H1 (cell line): ENCODE measurements around the gene SIRT5. TPM values are rescaled to one million over a fixed set of nuclear protein-coding genes. Genes with fewer than 3 reads are reported as not detected.

Source experiments
- CTCF ChIA-PET: fragments of 300-600 bp; sonication (Branson Sonifier 250); formaldehyde crosslinking; loops from one replicate; lab custom pipeline; 2021; ENCODE audit not compliant: partially characterized antibody; lab: Charles Lee
- POLR2A ChIA-PET: fragments of 300-600 bp; sonication (Branson Sonifier 250); formaldehyde crosslinking; loops from one replicate; lab custom pipeline; 2021; ENCODE audit warnings: inconsistent platforms; ENCODE audit not compliant: partially characterized antibody; lab: Charles Lee
- DNase-seq, 2 experiments: peaks; one replicate each; pipeline versions ENCODE4 v3.0.0 to v3.0.0-alpha.2; 2010 to 2022; ENCODE audit warnings: low spot score in 2 of 2, low read depth in 1 of 2, mixed read lengths in 1 of 2
- FAIRE-seq: peaks from 2 replicates; lab custom pipeline; 2011; peaks lifted over from hg19 to GRCh38; lab: Jason Lieb, UNC
- H2AFZ ChIP-seq: 2 replicates; pipeline ENCODE4 v1.8.1; 2012; ENCODE audit warnings: low read length, inconsistent platforms
- H2AK5ac ChIP-seq: 2 replicates; pipeline ENCODE4 v1.6.1; 2013; ENCODE audit warnings: low read depth, low read length
- H2BK120ac ChIP-seq: replicated peaks from 2 replicates; pipeline ENCODE3; 2013; ENCODE audit warnings: low read depth, low read length, inconsistent platforms
- H2BK12ac ChIP-seq: 2 replicates; pipeline ENCODE4 v1.6.1; 2013; ENCODE audit warnings: low read depth, low read length
- H2BK15ac ChIP-seq: 2 replicates; pipeline ENCODE4 v1.6.1; 2013; ENCODE audit warnings: low read length
- H2BK20ac ChIP-seq: 2 replicates; pipeline ENCODE4 v1.6.1; 2013; ENCODE audit warnings: low read length
- H2BK5ac ChIP-seq: 2 replicates; pipeline ENCODE4 v1.6.1; 2013; ENCODE audit warnings: low read depth, low read length
- H3K14ac ChIP-seq: 2 replicates; pipeline ENCODE4 v1.6.1; 2013; ENCODE audit warnings: inconsistent platforms; ENCODE audit not compliant: insufficient read length
- H3K18ac ChIP-seq: 2 replicates; pipeline ENCODE4 v1.6.1; 2013; ENCODE audit warnings: low read length; ENCODE audit errors: extremely low read depth
- H3K23ac ChIP-seq: 2 replicates; pipeline ENCODE4 v1.6.1; 2013; ENCODE audit warnings: inconsistent platforms; ENCODE audit not compliant: insufficient read length
- H3K23me2 ChIP-seq: 2 replicates; pipeline ENCODE4 v1.6.1; 2013; ENCODE audit warnings: low read depth, low read length
- H3K27ac ChIP-seq: 2 replicates; pipeline ENCODE4 v1.6.1; 2011; ENCODE audit warnings: low read depth, low read length, inconsistent platforms
- H3K27me3 ChIP-seq, 4 experiments: replicated peaks in 1 of 4; 1 replicate in 1 of 4; 2 replicates in 3 of 4; pipeline versions ENCODE4 v1.6.1 to v1.8.1; 2011 to 2013; ENCODE audit warnings: low read length in 3 of 4, mild to moderate bottlenecking in 3 of 4, inconsistent platforms in 2 of 4, mixed read lengths in 2 of 4, moderate library complexity in 1 of 4; ENCODE audit not compliant: control insufficient read depth in 3 of 4, insufficient read depth in 3 of 4; ENCODE audit errors: extremely low read depth in 1 of 4
- H3K36me3 ChIP-seq, 4 experiments: 2 replicates each; pipeline versions ENCODE4 v1.6.1 to v1.8.1; 2011 to 2013; ENCODE audit warnings: mild to moderate bottlenecking in 4 of 4, low read length in 3 of 4, moderate library complexity in 2 of 4, control low read depth in 1 of 4, inconsistent platforms in 1 of 4; ENCODE audit not compliant: insufficient read depth in 4 of 4, control insufficient read depth in 2 of 4
- H3K4ac ChIP-seq: replicated peaks from 2 replicates; pipeline ENCODE3; 2013; ENCODE audit warnings: low read length, low read depth, mixed read lengths, inconsistent platforms; ENCODE audit not compliant: insufficient read length
- H3K4me1 ChIP-seq, 4 experiments: replicated peaks in 1 of 4; 1 replicate in 1 of 4; 2 replicates in 3 of 4; pipeline versions ENCODE4 v1.6.1 to v1.8.1; 2011 to 2013; ENCODE audit warnings: low read length in 3 of 4, inconsistent platforms in 2 of 4, mixed read lengths in 1 of 4; ENCODE audit not compliant: insufficient read depth in 4 of 4, control insufficient read depth in 3 of 4
- H3K4me2 ChIP-seq, 2 experiments: 2 replicates each; pipeline versions ENCODE4 v1.6.1 to v1.8.1; 2011 to 2013; ENCODE audit warnings: low read depth in 2 of 2, low read length in 2 of 2, control low read depth in 1 of 2, inconsistent platforms in 1 of 2, mild to moderate bottlenecking in 1 of 2; ENCODE audit not compliant: insufficient read depth in 1 of 2
- H3K4me3 ChIP-seq, 4 experiments: fragments of 200-600, 300-600 bp in 1 of 4; sonication (generic), shearing (Covaris generic), sonication (Bioruptor Twin) in 1 of 4; 2 replicates each; pipeline versions ENCODE4 v1.5.1 to v1.8.1; 2011 to 2016; ENCODE audit warnings: low read length in 4 of 4, low read depth in 3 of 4, control low read depth in 2 of 4, inconsistent platforms in 2 of 4, mild to moderate bottlenecking in 2 of 4, mixed read lengths in 1 of 4, moderate library complexity in 1 of 4; ENCODE audit not compliant: insufficient read depth in 2 of 4; ENCODE audit errors: extremely low read depth in 1 of 4
- H3K56ac ChIP-seq: replicated peaks from 2 replicates; pipeline ENCODE3; 2013; ENCODE audit warnings: low read depth, mild to moderate bottlenecking, mixed read lengths, low read length, inconsistent platforms; ENCODE audit not compliant: insufficient read length
- H3K79me1 ChIP-seq: 2 replicates; pipeline ENCODE4 v1.6.1; 2013; ENCODE audit warnings: low read depth, low read length, control low read depth
- H3K79me2 ChIP-seq, 2 experiments: 2 replicates each; pipeline versions ENCODE4 v1.6.1 to v1.8.1; 2012 to 2013; ENCODE audit warnings: low read length in 2 of 2, mild to moderate bottlenecking in 2 of 2, inconsistent platforms in 1 of 2; ENCODE audit not compliant: insufficient read depth in 2 of 2, control insufficient read depth in 1 of 2
- H3K9ac ChIP-seq, 4 experiments: replicated peaks in 1 of 4; 1 replicate in 1 of 4; 2 replicates in 3 of 4; pipeline versions ENCODE4 v1.6.1 to v1.8.1; 2011 to 2013; ENCODE audit warnings: low read depth in 3 of 4, low read length in 3 of 4, control low read depth in 2 of 4, mild to moderate bottlenecking in 2 of 4, moderate library complexity in 2 of 4, inconsistent platforms in 1 of 4; ENCODE audit errors: extremely low read depth in 1 of 4
- H3K9me3 ChIP-seq, 2 experiments: 2 replicates each; pipeline versions ENCODE4 v1.6.1 to v1.8.1; 2012 to 2013; ENCODE audit warnings: mild to moderate bottlenecking in 2 of 2, moderate library complexity in 2 of 2, control low read depth in 1 of 2, inconsistent platforms in 1 of 2, low read depth in 1 of 2, low read length in 1 of 2, mixed read lengths in 1 of 2; ENCODE audit not compliant: insufficient read depth in 2 of 2
- H4K20me1 ChIP-seq, 2 experiments: replicated peaks in 1 of 2; 2 replicates each; pipeline versions ENCODE3 to v1.8.1; 2011 to 2013; ENCODE audit warnings: inconsistent platforms in 2 of 2, low read length in 2 of 2, mild to moderate bottlenecking in 1 of 2; ENCODE audit not compliant: insufficient read depth in 2 of 2, control insufficient read depth in 1 of 2
- H4K5ac ChIP-seq: 2 replicates; pipeline ENCODE4 v1.6.1; 2013; ENCODE audit warnings: low read length, low read depth, mixed read lengths, inconsistent platforms; ENCODE audit not compliant: insufficient read length
- H4K8ac ChIP-seq: 2 replicates; pipeline ENCODE4 v1.8.0; 2013; ENCODE audit warnings: mild to moderate bottlenecking, moderate library complexity, low read length, inconsistent platforms; ENCODE audit not compliant: insufficient read depth; ENCODE audit errors: extremely low read depth
- H4K91ac ChIP-seq: replicated peaks from 2 replicates; pipeline ENCODE3; 2013; ENCODE audit warnings: low read length, mixed read lengths, inconsistent platforms; ENCODE audit not compliant: insufficient read length
- GTF2F1 ChIP-seq: IDR thresholded peaks from 2 replicates; pipeline ENCODE4 v1.6.1; 2012; ENCODE audit warnings: low read depth, low read length, improper control_type of control experiment, borderline replicate concordance
- RNF2 ChIP-seq: fragments of 200-900, 300-1000 bp; sonication (generic); IDR thresholded peaks from 2 replicates; pipeline ENCODE4 v1.7.1; 2016; ENCODE audit warnings: borderline replicate concordance, low read depth, mild to moderate bottlenecking, antibody characterized with exemption, low read length; ENCODE audit not compliant: poor library complexity, severe bottlenecking; ENCODE audit errors: missing control alignments
- WGBS, 2 experiments: shearing (Covaris generic) in 1 of 2; methylation state at CpG; one replicate each; pipeline versions ENCODE4 v1.1.6 to v1.1.7; 2013 to 2015; ENCODE audit warnings: low lambda C conversion rate in 2 of 2, mixed read lengths in 2 of 2, inconsistent platforms in 1 of 2, low coverage in 1 of 2, missing lambda C conversion rate in 1 of 2; ENCODE audit not compliant: insufficient replicate concordance in 2 of 2, insufficient coverage in 1 of 2, insufficient read length in 1 of 2; ENCODE audit errors: extremely low coverage in 1 of 2, missing lambda C conversion rate in 1 of 2; 5-methylcytosine and 5-hydroxymethylcytosine counted together
- polyA plus RNA-seq, 7 experiments: library from polyadenylated mRNA; depleted of rRNA in 3 of 7; stranded (reverse) in 5 of 7; unstranded in 2 of 7; fragments of >200 nt in 5 of 7; fragments of 200-250 nt in 2 of 7; gene quantifications; 1 replicate in 5 of 7; 2 replicates in 1 of 7; 4 replicates in 1 of 7; pipeline versions ENCODE4 v1.2.1 to v1.2.3, GENCODE V29; 2011 to 2013; ENCODE audit warnings: missing spikeins in 2 of 7, mixed read lengths in 2 of 7
- total RNA-seq: library from RNA; stranded (reverse); fragmentation: NEBNext Ultra II Directional; extraction: Animal tissue kit (Norgen Biotek cat#: 25700); gene quantifications from 2 replicates; pipeline ENCODE4 v1.2.1, GENCODE V29; 2021
- TF ChIP-seq, protein P1 (sequence below), 3 experiments: IDR thresholded peaks; 1 replicate in 2 of 3; 2 replicates in 1 of 3; pipeline versions ENCODE4 v1.5.1 to v1.6.1; 2011; ENCODE audit warnings: low read length in 3 of 3, mild to moderate bottlenecking in 3 of 3, inconsistent platforms in 2 of 3, low read depth in 1 of 3, moderate library complexity in 1 of 3; ENCODE audit not compliant: insufficient read depth in 1 of 3; ENCODE audit errors: control extremely low read depth in 1 of 3

The SIRT5 gene
- total and polyA plus RNA-seq, 2 of the 8 experiments (the other 6 are each of a cell fraction or from before 2014, with no cell fraction given) = 7.4 to 14.7 TPM

DNA sequence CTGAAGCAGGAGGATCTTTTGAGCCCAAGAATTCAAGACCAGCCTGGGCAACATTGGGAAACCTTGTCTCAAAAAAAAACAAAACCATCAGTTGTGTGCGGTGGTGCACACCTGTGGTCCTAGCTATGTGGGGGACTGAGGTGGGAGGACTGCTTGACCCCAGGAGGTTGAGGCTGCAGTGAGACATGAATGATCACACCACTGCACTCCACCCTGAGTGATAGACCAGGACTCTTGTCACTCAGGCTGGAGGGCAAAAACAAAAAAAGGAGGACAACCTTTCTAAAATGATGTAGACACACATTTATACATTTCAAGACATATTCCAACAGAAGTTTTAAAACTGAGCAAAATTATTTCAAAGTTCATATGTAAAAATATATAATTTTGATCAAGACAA, 85.9 kb downstream of the SIRT5 start:
- 86% methylated on average over 1 of the region's 1 CpG; no CpG with 5 or more reads in 1 of the 2 experiments for WGBS, 2 experiments
- Histone ChIP-seq H4K5ac (no peak overlapping the region), H3K23me2 (no peaks in the 10 kb centered on the region), H3K4me1 (peaks cover 0 to 3% (median under 1%) of the 10 kb centered on the region in 4 experiments; a peak in 2 of 7 replicates), H2AK5ac (no peak overlapping the region), H3K9ac (no peak overlapping the region), H4K8ac (no peak overlapping the region), H4K91ac (no peak overlapping the region), H2BK15ac (no peak overlapping the region), H3K23ac (no peak overlapping the region), H3K4ac (no peak overlapping the region), H3K18ac (no peak overlapping the region), H3K79me1 (no peaks in the 10 kb centered on the region), H3K56ac (no peak overlapping the region), H3K27me3 (no peaks in the 10 kb centered on the region), H3K36me3 (no peaks in the 10 kb centered on the region), H3K9me3 (no peaks in the 10 kb centered on the region), H2BK20ac (no peak overlapping the region), H2AFZ (no peak overlapping the region), H2BK12ac (no peak overlapping the region), H3K14ac (no peak overlapping the region), H3K79me2 (peaks cover 4 to 65% of the 10 kb centered on the region in 2 experiments; a peak in 3 of 4 replicates), H4K20me1 (peaks cover 0 to 4% of the 10 kb centered on the region in 2 experiments), H3K4me2 (no peak overlapping the region), H3K27ac (no peak overlapping the region), H2BK5ac (no peak overlapping the region), H3K4me3 (no peak overlapping the region), H2BK120ac (no peak overlapping the region)
- FAIRE-seq (no peak), DNase-seq (no peak)
- CTCF ChIA-PET = no interaction called here
- POLR2A ChIA-PET = interaction anchor here (0.6 kb wide), 1 partner anchor 44 kb away, joined by 4 read pairs; no protein-coding TSS in a partner anchor
- TF ChIP-seq GTF2F1 = no peak
- TF ChIP-seq RNF2 = no peak
- TF ChIP-seq, protein P1, sequence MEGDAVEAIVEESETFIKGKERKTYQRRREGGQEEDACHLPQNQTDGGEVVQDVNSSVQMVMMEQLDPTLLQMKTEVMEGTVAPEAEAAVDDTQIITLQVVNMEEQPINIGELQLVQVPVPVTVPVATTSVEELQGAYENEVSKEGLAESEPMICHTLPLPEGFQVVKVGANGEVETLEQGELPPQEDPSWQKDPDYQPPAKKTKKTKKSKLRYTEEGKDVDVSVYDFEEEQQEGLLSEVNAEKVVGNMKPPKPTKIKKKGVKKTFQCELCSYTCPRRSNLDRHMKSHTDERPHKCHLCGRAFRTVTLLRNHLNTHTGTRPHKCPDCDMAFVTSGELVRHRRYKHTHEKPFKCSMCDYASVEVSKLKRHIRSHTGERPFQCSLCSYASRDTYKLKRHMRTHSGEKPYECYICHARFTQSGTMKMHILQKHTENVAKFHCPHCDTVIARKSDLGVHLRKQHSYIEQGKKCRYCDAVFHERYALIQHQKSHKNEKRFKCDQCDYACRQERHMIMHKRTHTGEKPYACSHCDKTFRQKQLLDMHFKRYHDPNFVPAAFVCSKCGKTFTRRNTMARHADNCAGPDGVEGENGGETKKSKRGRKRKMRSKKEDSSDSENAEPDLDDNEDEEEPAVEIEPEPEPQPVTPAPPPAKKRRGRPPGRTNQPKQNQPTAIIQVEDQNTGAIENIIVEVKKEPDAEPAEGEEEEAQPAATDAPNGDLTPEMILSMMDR (IDR thresholded peaks at IDR 0.05; ENCODE audit: control extremely low read depth in 1 of 3, insufficient read depth in 1 of 3, low read depth in 1 of 3, low read length in 3 of 3) = no peak
